Spinal cord (tissue), 10 donors: Measurements from ENCODE around the gene CDHR1. TPM values are rescaled to one million over a fixed set of nuclear protein-coding genes. Genes with fewer than 3 reads are reported as not detected.

Source experiments
- DNase-seq, 6 donors: peaks; one replicate each; pipeline versions ENCODE4 v3.0.0 to v3.0.0-alpha.2; 2013 to 2015; ENCODE audit warnings: low spot score in 6 of 6, low read depth in 4 of 6
- H3K27ac ChIP-seq: one replicate; pipeline ENCODE4 v1.5.1; 2013; ENCODE audit warnings: low read depth, low read length, control low read depth
- H3K27me3 ChIP-seq: one replicate; pipeline ENCODE4 v1.6.1; 2013; ENCODE audit warnings: low read length; ENCODE audit not compliant: control insufficient read depth, insufficient read depth
- H3K36me3 ChIP-seq: one replicate; pipeline ENCODE4 v1.6.1; 2013; ENCODE audit warnings: low read length; ENCODE audit not compliant: control insufficient read depth, insufficient read depth
- H3K4me1 ChIP-seq: one replicate; pipeline ENCODE4 v1.6.1; 2013; ENCODE audit warnings: low read length; ENCODE audit not compliant: control insufficient read depth, insufficient read depth
- H3K4me3 ChIP-seq: one replicate; pipeline ENCODE4 v1.5.1; 2013; ENCODE audit warnings: low read depth, low read length, control low read depth
- H3K9me3 ChIP-seq: one replicate; pipeline ENCODE4 v1.6.1; 2013; ENCODE audit warnings: low read length; ENCODE audit not compliant: control insufficient read depth, insufficient read depth
- WGBS: methylation state at CpG from one replicate; pipeline ENCODE4 v1.1.5; 2013; ENCODE audit warnings: missing lambda C conversion rate; ENCODE audit not compliant: insufficient coverage; 5-methylcytosine and 5-hydroxymethylcytosine counted together
- polyA plus RNA-seq, 2 donors: library from polyadenylated mRNA; unstranded; fragments of 120-200 nt; gene quantifications; one replicate each; pipeline ENCODE4 v1.2.1, GENCODE V29; 2013; ENCODE audit not compliant: insufficient read length in 2 of 2
- total RNA-seq, 2 donors: library from RNA; depleted of rRNA in 1 of 2; stranded (reverse); fragments of 120-200 nt in 1 of 2; fragments of >200 nt in 1 of 2; gene quantifications; one replicate each; pipeline versions ENCODE4 v1.2.3 to v1.2.4, GENCODE V29; 2013 to 2014
- donor health status: healthy.

The CDHR1 gene
- total and polyA plus RNA-seq, 4 donors: 4.7 to 14.1 (median 8.3) TPM

GRCh38 chr10:84205049-84205852 is 10.9 kb downstream of the CDHR1 start:
- 39% methylated on average over 5 of the region's 8 CpGs for WGBS

DNA sequence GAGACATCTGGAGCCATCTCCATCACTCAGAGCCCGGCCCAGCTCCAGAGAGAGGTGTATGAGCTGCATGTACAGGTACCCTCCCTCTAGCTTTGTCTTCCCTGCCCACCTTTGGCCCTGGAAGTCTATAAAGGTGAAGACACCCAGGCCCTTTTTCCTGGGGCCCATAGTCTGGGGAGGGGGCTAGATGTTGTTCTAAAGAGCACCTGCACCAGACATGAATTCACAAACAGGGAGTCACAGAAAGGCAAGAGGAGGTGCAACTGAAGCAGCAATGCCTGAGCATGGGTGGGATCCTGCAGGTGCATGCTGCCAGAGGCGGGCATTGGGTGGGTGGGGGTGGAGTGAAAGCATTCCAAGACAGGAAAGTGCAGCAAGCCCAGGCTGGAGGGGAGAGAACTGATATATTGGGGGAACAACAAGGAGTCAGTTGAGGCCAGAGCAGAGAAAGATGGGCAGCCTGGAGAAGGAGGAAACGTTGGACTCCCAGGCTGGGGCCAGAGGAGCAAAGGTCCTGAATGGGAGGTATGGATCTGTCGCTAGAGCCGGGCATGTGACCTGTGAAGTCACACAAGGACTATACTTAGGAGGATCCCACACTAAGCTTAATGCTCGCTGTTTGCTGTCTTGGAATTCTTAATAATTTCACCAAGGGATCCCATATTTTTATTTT is 11.7 kb downstream of the CDHR1 start:
- Histone ChIP-seq H3K4me1 (no peaks in the 10 kb centered on the region), H3K27ac (no peak overlapping the region), H3K36me3 (no peaks in the 10 kb centered on the region), H3K27me3 (no peaks in the 10 kb centered on the region), H3K4me3 (no peak overlapping the region), H3K9me3 (no peaks in the 10 kb centered on the region)
- DNase-seq: no peak
- WGBS: 76% methylated on average over 5 of the region's 6 CpGs

More at GRCh38 chr10:84205049-84205852, 10.9 kb downstream of the CDHR1 start:
- Histone ChIP-seq H3K36me3 (no peaks in the 10 kb centered on the region), H3K27ac (no peak overlapping the region), H3K4me1 (no peaks in the 10 kb centered on the region), H3K27me3 (no peaks in the 10 kb centered on the region), H3K9me3 (no peaks in the 10 kb centered on the region), H3K4me3 (no peak overlapping the region)
- peak in 3 of 6 donors; percentile 9 to 70 (median 62) for DNase-seq

- Histone ChIP-seq H3K4me3 (no peak overlapping the region), H3K4me1 (no peaks in the 10 kb centered on the region), H3K9me3 (no peaks in the 10 kb centered on the region), H3K27me3 (no peaks in the 10 kb centered on the region), H3K27ac (no peak overlapping the region), H3K36me3 (no peaks in the 10 kb centered on the region)
- DNase-seq: no peak
- 94% methylated on average over 9 of the region's 10 CpGs for WGBS
These were observed 13.7 kb downstream of the CDHR1 start for GRCh38 chr10:84208023-84208422.

GRCh38 chr10:84211566-84211965 is 17.2 kb downstream of the CDHR1 start:
- Histone ChIP-seq H3K4me1 (peaks cover 4% of the 10 kb centered on the region), H3K36me3 (peaks cover 5% of the 10 kb centered on the region), H3K9me3 (no peaks in the 10 kb centered on the region), H3K27ac (no peak overlapping the region), H3K27me3 (no peaks in the 10 kb centered on the region), H3K4me3 (no peak overlapping the region)
- DNase-seq: no peak
- WGBS: 75% methylated on average over 2 of the region's 2 CpGs

- Histone ChIP-seq H3K36me3 (peaks cover 5% of the 10 kb centered on the region), H3K27me3 (no peaks in the 10 kb centered on the region), H3K4me3 (no peak overlapping the region), H3K27ac (no peak overlapping the region), H3K4me1 (peaks cover 4% of the 10 kb centered on the region), H3K9me3 (no peaks in the 10 kb centered on the region)
- WGBS: 92% methylated on average over 3 of the region's 5 CpGs
- no peak for DNase-seq
These were observed 17.7 kb downstream of the CDHR1 start for GRCh38 chr10:84212014-84212413.

DNA sequence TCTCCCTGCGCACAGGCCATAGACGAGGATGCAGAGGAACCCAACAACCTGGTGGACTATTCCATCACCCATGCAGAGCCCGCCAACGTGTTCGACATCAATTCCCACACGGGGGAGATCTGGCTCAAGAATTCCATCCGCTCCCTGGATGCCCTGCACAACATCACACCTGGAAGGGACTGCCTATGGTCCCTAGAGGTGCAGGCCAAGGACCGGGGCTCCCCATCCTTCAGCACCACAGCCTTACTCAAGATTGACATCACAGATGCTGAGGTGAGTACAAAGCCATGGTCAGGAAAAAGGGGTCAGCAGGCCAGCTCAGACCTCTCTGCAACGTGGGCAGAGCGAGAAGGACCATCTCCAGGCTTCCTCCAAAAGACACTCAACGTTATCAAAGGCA is 18.7 kb downstream of the CDHR1 start:
- H3K4me3 ChIP-seq: no peak overlapping the region
- no peaks in the 10 kb centered on the region for H3K9me3 ChIP-seq
- WGBS: 99% methylated on average over 7 of the region's 11 CpGs
- DNase-seq: no peak
- no peaks in the 10 kb centered on the region for H3K27me3 ChIP-seq
- peaks cover 4% of the 10 kb centered on the region for H3K4me1 ChIP-seq
- H3K36me3 ChIP-seq: peaks cover 5% of the 10 kb centered on the region
- H3K27ac ChIP-seq: no peak overlapping the region

DNA sequence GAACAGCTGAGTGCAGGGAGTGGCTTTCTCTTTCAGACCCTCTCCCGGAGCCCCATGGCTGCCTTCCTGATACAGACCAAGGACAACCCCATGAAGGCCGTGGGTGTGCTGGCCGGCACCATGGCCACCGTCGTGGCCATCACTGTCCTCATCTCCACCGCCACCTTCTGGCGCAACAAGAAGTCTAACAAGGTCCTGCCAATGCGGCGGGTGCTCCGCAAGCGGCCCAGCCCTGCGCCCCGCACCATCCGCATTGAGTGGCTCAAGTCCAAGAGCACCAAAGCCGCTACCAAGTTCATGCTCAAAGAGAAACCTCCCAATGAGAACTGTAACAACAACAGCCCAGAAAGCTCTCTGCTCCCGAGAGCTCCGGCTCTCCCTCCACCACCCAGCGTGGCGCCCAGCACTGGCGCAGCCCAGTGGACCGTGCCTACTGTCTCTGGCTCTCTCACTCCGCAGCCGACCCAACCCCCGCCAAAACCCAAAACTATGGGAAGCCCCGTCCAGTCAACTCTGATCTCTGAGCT is 19.8 kb downstream of the CDHR1 start:
- Histone ChIP-seq H3K27me3 (no peaks in the 10 kb centered on the region), H3K4me1 (peaks cover 4% of the 10 kb centered on the region), H3K9me3 (no peaks in the 10 kb centered on the region), H3K27ac (no peak overlapping the region), H3K4me3 (no peak overlapping the region), H3K36me3 (peaks cover 5% of the 10 kb centered on the region)
- no peak for DNase-seq
- 75% methylated on average over 25 of the region's 25 CpGs for WGBS

DNA sequence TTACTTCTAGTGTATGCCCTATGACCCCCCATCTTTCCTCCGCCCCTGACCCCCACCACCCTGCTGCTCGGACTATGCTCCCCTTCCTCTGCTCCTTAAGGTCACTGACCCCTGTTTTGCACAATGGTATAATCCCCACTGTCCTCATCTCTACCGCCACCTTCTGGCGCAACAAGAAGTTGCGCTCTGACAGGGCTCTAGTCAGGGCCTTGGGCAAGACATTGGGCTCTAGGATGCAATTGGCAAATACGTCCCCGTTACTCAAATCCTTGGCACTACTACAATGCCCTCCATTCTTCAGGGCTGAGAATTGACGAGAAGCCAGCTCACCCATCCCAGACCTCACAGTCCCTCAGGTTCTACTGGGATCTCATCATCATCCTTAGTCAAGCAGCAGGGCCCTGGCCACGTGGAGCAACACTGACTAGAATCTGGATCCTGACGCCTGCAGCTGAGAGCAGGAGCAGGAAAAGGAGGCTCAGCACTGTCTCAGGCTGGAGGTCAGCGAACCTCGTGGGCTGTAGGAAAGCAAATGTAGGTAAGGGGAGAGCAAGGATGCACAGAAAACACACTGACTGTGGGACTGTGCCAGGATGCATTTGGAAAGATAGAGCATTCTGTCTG is 20.4 kb downstream of the CDHR1 start:
- Histone ChIP-seq H3K36me3 (peaks cover 5% of the 10 kb centered on the region), H3K4me1 (peaks cover 4% of the 10 kb centered on the region), H3K27ac (no peak overlapping the region), H3K9me3 (no peaks in the 10 kb centered on the region), H3K4me3 (no peak overlapping the region), H3K27me3 (no peaks in the 10 kb centered on the region)
- 47% methylated on average over 11 of the region's 12 CpGs for WGBS
- DNase-seq: no peak

DNA sequence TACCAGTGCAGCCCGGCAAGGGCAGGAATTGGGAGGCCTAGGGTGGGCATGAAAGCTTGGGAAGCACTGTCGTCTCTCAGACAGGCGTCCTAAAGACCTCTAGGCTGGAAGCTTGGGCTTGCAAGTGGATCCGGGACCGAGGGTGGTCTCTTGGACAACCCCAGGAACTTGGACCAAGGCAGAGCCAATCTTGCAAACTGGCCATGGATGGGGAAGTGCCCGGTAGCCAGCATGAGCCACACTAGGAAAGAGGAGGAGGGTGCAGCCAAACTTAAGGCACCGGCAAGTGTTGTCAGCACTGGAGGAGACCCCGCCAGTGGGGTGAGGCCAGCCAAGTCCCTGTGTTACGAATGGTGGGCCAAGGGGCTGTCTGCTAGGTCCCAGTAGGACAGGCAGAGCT is 22.5 kb downstream of the CDHR1 start:
- DNase-seq: no peak
- H3K27me3 ChIP-seq: no peaks in the 10 kb centered on the region
- no peaks in the 10 kb centered on the region for H3K9me3 ChIP-seq
- peaks cover 5% of the 10 kb centered on the region for H3K36me3 ChIP-seq
- H3K27ac ChIP-seq: no peak overlapping the region
- no peak overlapping the region for H3K4me3 ChIP-seq
- WGBS: 86% methylated on average over 9 of the region's 9 CpGs
- H3K4me1 ChIP-seq: peaks cover 4% of the 10 kb centered on the region
